GM23248 (cell line): ENCODE data around the gene MICAL2.

Experiments used
- EZH2 ChIP-seq: fragments of 200-600 bp; sonication (generic); IDR thresholded peaks from 2 replicates; pipeline ENCODE4 v1.6.1; 2018; ENCODE audit warnings: antibody characterized with exemption, mild to moderate bottlenecking; ENCODE audit not compliant: insufficient read depth, poor library complexity, severe bottlenecking
- EZH2phosphoT487 ChIP-seq: fragments of 200-600 bp; sonication (generic); IDR thresholded peaks from 2 replicates; pipeline ENCODE4 v1.6.1; 2018; ENCODE audit warnings: antibody characterized with exemption, moderate library complexity, mild to moderate bottlenecking, low read depth; ENCODE audit not compliant: insufficient read depth

GRCh38 chr11:12303421-12304149, 193.2 kb downstream of the MICAL2 start:
- TF ChIP-seq EZH2phosphoT487 = no peak
- TF ChIP-seq EZH2 = no peak
